CD14-positive monocyte (primary cell): ENCODE results near the gene MARCHF3. TPM values are rescaled to one million over a fixed set of nuclear protein-coding genes. Genes with fewer than 3 reads are reported as not detected.

Experiments
- DNase-seq, 3 donors: peaks; one replicate each; pipeline ENCODE4 v3.0.0-alpha.2; 2011 to 2022
- H2AFZ ChIP-seq: 2 replicates; pipeline ENCODE4 v1.6.0; 2012; ENCODE audit warnings: mild to moderate bottlenecking, low read depth, low read length, inconsistent platforms; ENCODE audit not compliant: insufficient read depth, poor library complexity, severe bottlenecking
- H3K27ac ChIP-seq, 2 donors: 1 replicate in 1 of 2; 2 replicates in 1 of 2; pipeline ENCODE4 v1.5.1; 2012 to 2013; ENCODE audit warnings: low read length in 2 of 2, control low read depth in 1 of 2, inconsistent platforms in 1 of 2, low read depth in 1 of 2, mild to moderate bottlenecking in 1 of 2
- H3K27me3 ChIP-seq, 2 donors: one replicate each; pipeline versions ENCODE4 v1.6.0 to v1.6.1; 2011 to 2013; ENCODE audit warnings: low read length in 2 of 2; ENCODE audit not compliant: control insufficient read depth in 2 of 2, insufficient read depth in 2 of 2
- H3K36me3 ChIP-seq, 2 donors: replicated peaks in 1 of 2; 1 replicate in 1 of 2; 2 replicates in 1 of 2; pipeline versions ENCODE4 v1.5.1 to v1.6.1; 2012 to 2013; ENCODE audit warnings: low read length in 2 of 2, control low read depth in 1 of 2, inconsistent platforms in 1 of 2, mild to moderate bottlenecking in 1 of 2; ENCODE audit not compliant: insufficient read depth in 2 of 2, control insufficient read depth in 1 of 2
- H3K4me1 ChIP-seq, 2 donors: 1 replicate in 1 of 2; 2 replicates in 1 of 2; pipeline versions ENCODE4 v1.5.1 to v1.6.1; 2012 to 2013; ENCODE audit warnings: low read length in 2 of 2, control low read depth in 1 of 2, inconsistent platforms in 1 of 2, mild to moderate bottlenecking in 1 of 2, moderate library complexity in 1 of 2; ENCODE audit not compliant: insufficient read depth in 2 of 2, control insufficient read depth in 1 of 2
- H3K4me2 ChIP-seq: replicated peaks from 2 replicates; pipeline ENCODE3; 2012; ENCODE audit warnings: low read length, moderate library complexity, mild to moderate bottlenecking; ENCODE audit not compliant: poor library complexity, severe bottlenecking; ENCODE audit errors: extremely low read depth
- H3K4me3 ChIP-seq, 3 experiments: fragments of 200-600 bp in 1 of 3; sonication (generic) in 1 of 3; replicated peaks in 1 of 3; 1 replicate in 2 of 3; 2 replicates in 1 of 3; pipeline ENCODE4 v1.5.1; 2011 to 2013; ENCODE audit warnings: low read length in 3 of 3, mild to moderate bottlenecking in 3 of 3, control low read depth in 2 of 3, low read depth in 2 of 3, inconsistent platforms in 1 of 3, moderate library complexity in 1 of 3
- H3K79me2 ChIP-seq: 2 replicates; pipeline ENCODE4 v1.6.0; 2012; ENCODE audit warnings: mild to moderate bottlenecking, control low read depth, inconsistent platforms, low read length, moderate library complexity; ENCODE audit not compliant: insufficient read depth
- H3K9ac ChIP-seq: 2 replicates; pipeline ENCODE4 v1.6.0; 2017; ENCODE audit warnings: low read length, mild to moderate bottlenecking; ENCODE audit not compliant: insufficient read depth, poor library complexity, severe bottlenecking
- H3K9me3 ChIP-seq, 2 donors: replicated peaks in 1 of 2; 1 replicate in 1 of 2; 2 replicates in 1 of 2; pipeline versions ENCODE4 v1.5.1 to v1.6.1; 2012 to 2013; ENCODE audit warnings: low read length in 2 of 2, control low read depth in 1 of 2; ENCODE audit not compliant: control insufficient read depth in 1 of 2, insufficient read depth in 1 of 2
- H4K20me1 ChIP-seq: 2 replicates; pipeline ENCODE4 v1.6.0; 2012; ENCODE audit warnings: mild to moderate bottlenecking, low read length, control low read depth, moderate library complexity; ENCODE audit not compliant: insufficient read depth
- H3K27ac Mint-ChIP-seq, 7 donors: one replicate each; pipeline ENCODE4 v1.8.0; 2020; ENCODE audit warnings: mild to moderate bottlenecking in 7 of 7, mixed read lengths in 7 of 7, moderate library complexity in 6 of 7, inconsistent platforms in 2 of 7
- H3K27me3 Mint-ChIP-seq, 3 donors: one replicate each; pipeline ENCODE4 v1.8.0; 2021 to 2022; ENCODE audit warnings: low read depth in 3 of 3, mild to moderate bottlenecking in 3 of 3, mixed read lengths in 3 of 3, moderate library complexity in 3 of 3, inconsistent platforms in 1 of 3
- H3K36me3 Mint-ChIP-seq, 2 donors: one replicate each; pipeline ENCODE4 v1.8.0; 2020; ENCODE audit warnings: mixed read lengths in 2 of 2, inconsistent platforms in 1 of 2, mild to moderate bottlenecking in 1 of 2
- H3K4me1 Mint-ChIP-seq: one replicate; pipeline ENCODE4 v1.8.0; 2020; ENCODE audit warnings: mild to moderate bottlenecking, mixed read lengths
- H3K4me3 Mint-ChIP-seq, 2 donors: one replicate each; pipeline ENCODE4 v1.8.0; 2020; ENCODE audit warnings: mild to moderate bottlenecking in 2 of 2, mixed read lengths in 2 of 2, moderate library complexity in 1 of 2
- H3K9me3 Mint-ChIP-seq, 7 donors: one replicate each; pipeline ENCODE4 v1.8.0; 2020 to 2022; ENCODE audit warnings: mixed read lengths in 7 of 7, mild to moderate bottlenecking in 6 of 7, moderate library complexity in 6 of 7, inconsistent platforms in 2 of 7
- WGBS: methylation state at CpG from one replicate; pipeline ENCODE4 v1.1.5; 2013; ENCODE audit warnings: missing lambda C conversion rate; ENCODE audit not compliant: insufficient coverage; 5-methylcytosine and 5-hydroxymethylcytosine counted together
- intact Hi-C, 2 donors: fragments of 100-400 bp; cut with micrococcal nuclease; formaldehyde crosslinking; loops; one replicate each; pipeline versions ENCODE4 v1.15.0 to v1.15.1; 2023
- polyA plus RNA-seq, 3 donors: library from polyadenylated mRNA; depleted of rRNA in 1 of 3; unstranded in 2 of 3; stranded (reverse) in 1 of 3; fragments of 300-500 nt in 2 of 3; fragments of >200 nt in 1 of 3; fragmentation: Illumina TruSeq in 2 of 3; gene quantifications; 1 replicate in 2 of 3; 2 replicates in 1 of 3; pipeline ENCODE4 v1.2.3, GENCODE V29; 2012 to 2021
- TF ChIP-seq, protein P1 (sequence below): fragments of 200-600 bp; IDR thresholded peaks from one replicate; pipeline ENCODE4 v1.8.0; 2022; ENCODE audit warnings: antibody characterized with exemption, mild to moderate bottlenecking

Gene MARCHF3
- polyA plus RNA-seq, 3 donors, result 0.88 to 1.6 (median 0.96) TPM

DNA sequence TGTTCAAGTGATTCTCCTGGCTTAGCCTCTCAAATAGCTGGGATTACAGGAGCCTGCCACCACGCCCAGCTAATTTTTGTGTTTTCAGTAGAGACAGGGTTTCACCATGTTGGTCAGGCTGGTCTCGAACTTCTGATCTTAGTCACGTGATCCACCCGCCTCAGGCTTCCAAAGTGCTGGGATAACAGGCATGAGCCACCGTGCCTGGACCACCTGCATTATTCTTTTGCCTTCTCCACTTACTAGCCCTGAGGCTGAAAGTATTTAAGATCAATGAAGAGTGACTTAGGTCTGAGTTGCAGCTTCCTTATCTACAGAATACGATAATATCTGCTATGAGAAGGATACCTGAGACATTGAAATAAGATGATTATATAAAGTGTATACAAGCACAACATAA lies 129.6 kb downstream of the MARCHF3 start:
- Mint-ChIP-seq H3K27me3 (no peaks in the 10 kb centered on the region), H3K4me1 (no peaks in the 10 kb centered on the region), H3K27ac (no peak overlapping the region), H3K4me3 (no peak overlapping the region), H3K36me3 (peaks cover 3 to 24% of the 10 kb centered on the region in 2 donors), H3K9me3 (peaks cover 0 to 5% (median 0%) of the 10 kb centered on the region in 7 donors)
- TF ChIP-seq, protein P1, sequence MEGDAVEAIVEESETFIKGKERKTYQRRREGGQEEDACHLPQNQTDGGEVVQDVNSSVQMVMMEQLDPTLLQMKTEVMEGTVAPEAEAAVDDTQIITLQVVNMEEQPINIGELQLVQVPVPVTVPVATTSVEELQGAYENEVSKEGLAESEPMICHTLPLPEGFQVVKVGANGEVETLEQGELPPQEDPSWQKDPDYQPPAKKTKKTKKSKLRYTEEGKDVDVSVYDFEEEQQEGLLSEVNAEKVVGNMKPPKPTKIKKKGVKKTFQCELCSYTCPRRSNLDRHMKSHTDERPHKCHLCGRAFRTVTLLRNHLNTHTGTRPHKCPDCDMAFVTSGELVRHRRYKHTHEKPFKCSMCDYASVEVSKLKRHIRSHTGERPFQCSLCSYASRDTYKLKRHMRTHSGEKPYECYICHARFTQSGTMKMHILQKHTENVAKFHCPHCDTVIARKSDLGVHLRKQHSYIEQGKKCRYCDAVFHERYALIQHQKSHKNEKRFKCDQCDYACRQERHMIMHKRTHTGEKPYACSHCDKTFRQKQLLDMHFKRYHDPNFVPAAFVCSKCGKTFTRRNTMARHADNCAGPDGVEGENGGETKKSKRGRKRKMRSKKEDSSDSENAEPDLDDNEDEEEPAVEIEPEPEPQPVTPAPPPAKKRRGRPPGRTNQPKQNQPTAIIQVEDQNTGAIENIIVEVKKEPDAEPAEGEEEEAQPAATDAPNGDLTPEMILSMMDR, result no peak
- H3K9ac ChIP-seq, result no peak overlapping the region
- H3K27me3 ChIP-seq, result no peaks in the 10 kb centered on the region
- no peak overlapping the region for H2AFZ ChIP-seq
- WGBS, result 100% methylated on average over 4 of the region's 6 CpGs
- H4K20me1 ChIP-seq, result no peaks in the 10 kb centered on the region
- no peak overlapping the region for H3K4me2 ChIP-seq
- H3K36me3 ChIP-seq, result peaks cover 0 to 6% of the 10 kb centered on the region in 2 donors
- H3K27ac ChIP-seq, result no peak overlapping the region
- no peak for DNase-seq
- H3K4me3 ChIP-seq, result no peak overlapping the region
- intact Hi-C loops, result no loop called here
- no peaks in the 10 kb centered on the region for H3K9me3 ChIP-seq
- no peaks in the 10 kb centered on the region for H3K79me2 ChIP-seq
- no peaks in the 10 kb centered on the region for H3K4me1 ChIP-seq

DNA sequence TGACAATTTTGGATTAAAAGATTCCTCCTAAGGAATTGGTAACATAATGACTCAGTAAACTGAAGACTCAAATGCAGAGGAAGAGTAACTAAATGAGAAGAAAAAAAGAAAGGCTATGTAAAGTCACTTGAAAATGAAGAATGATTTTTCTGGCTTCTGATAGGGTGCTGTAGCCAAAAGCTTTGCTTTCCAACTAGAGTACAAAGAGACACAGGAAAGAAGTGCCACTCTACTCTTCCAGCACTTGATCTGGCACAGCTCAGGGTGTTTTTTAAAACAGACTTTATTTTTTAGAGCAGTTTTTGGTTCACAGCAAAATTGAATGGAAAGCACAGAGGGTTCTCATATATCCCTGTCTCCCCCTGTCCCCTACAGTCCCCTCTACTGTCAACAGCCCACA lies 130.9 kb downstream of the MARCHF3 start:
- Histone ChIP-seq H3K4me1 (no peaks in the 10 kb centered on the region), H3K4me2 (no peak overlapping the region), H3K27ac (no peak overlapping the region), H3K9ac (no peak overlapping the region), H4K20me1 (no peaks in the 10 kb centered on the region), H3K36me3 (peaks cover 0 to 6% of the 10 kb centered on the region in 2 donors), H2AFZ (no peak overlapping the region), H3K27me3 (no peaks in the 10 kb centered on the region), H3K4me3 (no peak overlapping the region), H3K9me3 (no peaks in the 10 kb centered on the region), H3K79me2 (no peaks in the 10 kb centered on the region)
- Mint-ChIP-seq H3K4me1 (no peaks in the 10 kb centered on the region), H3K27me3 (no peaks in the 10 kb centered on the region), H3K36me3 (peaks cover 3 to 30% of the 10 kb centered on the region in 2 donors), H3K4me3 (no peak overlapping the region), H3K27ac (peak overlapping the region in 1 of 7 donors; percentile 50), H3K9me3 (peaks cover 3 to 14% (median 6%) of the 10 kb centered on the region in 7 donors)
- DNase-seq, result no peak
- TF ChIP-seq, protein P1, result no peak
- intact Hi-C loops, result no loop called here
